ENCODE data around the gene FBXW9.
"Not testable (repeated sequence)": the region's sequence is repeated elsewhere in the genome, so short reads cannot be mapped to it uniquely, and the experiment has no call there.

FBXW9 gene

DNA sequence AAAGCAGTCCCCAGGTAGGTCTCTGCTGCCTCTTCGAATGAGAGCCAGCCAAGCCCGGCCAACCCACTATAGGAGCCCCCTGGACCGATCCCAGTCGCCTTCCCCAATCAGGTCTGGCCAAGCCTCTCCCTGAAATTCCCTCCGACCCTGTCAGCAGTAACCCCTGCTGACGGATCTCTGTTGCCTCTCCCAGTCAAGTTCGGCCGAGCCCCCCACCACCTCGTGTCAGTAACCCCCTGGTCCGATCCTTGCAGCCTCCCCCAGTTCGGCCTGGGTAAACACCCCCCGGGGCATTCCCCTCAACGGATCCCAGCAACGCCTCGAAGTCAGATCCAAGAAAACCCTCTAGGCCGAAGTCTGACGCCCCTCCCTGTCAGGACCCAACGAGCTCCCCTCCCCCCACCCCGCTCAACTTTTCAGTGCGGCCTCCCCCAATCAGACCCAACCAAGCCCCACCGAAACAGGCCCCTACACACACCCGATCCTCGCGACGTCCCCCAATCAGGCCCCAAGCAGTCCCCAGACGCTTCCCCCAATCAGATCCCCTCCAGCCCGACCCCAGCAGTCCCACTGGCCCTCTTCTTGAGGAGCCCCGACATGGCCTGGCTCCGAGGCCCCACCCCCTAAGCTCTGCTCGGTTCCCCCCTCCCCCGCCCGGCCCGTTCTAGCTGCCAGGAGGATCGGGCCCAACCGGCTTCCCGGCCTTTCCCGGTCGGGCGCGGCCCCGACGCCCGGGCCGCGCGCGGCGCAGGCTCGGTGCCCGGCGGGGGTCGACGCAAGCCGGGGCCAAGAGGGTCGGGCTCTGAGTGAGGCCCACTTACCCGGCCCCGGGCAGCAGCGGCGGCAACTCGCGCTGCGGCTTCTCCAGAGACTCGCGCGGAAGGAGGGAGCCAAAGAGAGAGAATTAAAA is 25.5 kb upstream of the FBXW9 start:
- TF ChIP-seq CTCF (IDR thresholded peaks at IDR 0.05; ENCODE audit: borderline replicate concordance, insufficient read depth, low read depth, low read length), result no peak

DNA sequence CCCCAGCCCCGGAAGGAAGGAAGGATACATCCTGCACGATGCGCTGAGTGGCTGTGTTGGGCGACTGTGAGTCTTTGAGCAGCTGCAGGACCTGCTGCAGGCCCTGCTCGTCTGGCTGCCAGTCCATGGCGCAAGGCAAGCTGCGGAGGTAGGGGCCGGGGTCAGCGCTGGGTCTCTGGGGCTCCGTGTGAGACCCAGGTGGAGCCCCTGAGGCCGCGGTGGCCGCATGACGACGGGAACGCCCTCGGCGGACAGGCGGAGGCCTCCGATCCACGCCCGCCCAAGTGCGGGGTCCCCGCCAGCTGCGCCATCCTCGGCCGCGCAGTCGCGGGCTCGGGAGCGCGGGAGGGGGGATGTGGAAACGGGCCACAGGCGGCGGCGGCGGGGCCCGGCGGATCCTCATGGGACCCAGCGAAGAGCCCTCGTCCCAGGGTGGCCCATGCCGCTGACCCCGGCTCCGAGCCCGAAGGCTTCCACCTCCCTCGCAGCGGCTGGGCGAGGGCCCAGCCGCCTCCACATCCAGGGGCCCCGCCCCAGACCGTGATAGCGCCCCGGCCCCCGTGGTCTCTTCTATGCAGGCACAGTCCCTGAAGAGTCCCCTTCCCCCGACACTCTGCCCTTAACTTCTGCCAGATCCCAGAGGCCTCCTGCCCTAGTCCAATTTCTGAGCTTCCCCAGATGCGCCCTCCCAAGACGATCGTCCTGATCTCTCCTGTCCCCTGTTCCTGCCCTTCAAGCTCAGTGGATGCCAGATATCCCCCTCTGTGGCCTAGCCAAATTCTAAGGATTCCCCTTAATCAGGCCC is 24.6 kb upstream of the FBXW9 start:
- TF ChIP-seq CTCF (IDR thresholded peaks at IDR 0.05; ENCODE audit: borderline replicate concordance, insufficient read depth, low read depth, low read length), result no peak
- H3K4me3 ChIP-seq (ENCODE audit: low read depth, low read length), result peak overlapping the region; percentile 72

More for the DNA sequence above, 25.5 kb upstream of the FBXW9 start:
- H3K4me3 ChIP-seq (ENCODE audit: low read depth, low read length), result peak overlapping the region; percentile 72

DNA sequence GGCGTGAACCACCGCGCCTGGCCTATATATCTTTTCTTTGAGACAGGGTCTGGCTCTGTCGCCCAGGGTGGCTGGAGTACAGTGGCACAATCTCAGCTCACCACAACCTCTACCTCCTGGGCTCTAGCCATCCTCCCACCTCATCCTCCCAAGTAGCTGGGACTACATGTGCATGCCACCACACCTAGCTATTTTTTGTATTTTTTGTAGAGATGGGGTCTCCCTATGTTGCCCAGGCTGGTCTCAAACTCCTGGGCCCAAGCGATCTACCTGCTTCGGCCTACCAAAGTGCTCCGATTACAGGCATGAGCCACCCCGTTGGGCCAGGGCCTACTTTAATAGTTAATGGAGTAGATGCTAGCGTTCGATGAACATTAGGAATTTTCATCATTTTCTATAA is 23.9 kb upstream of the FBXW9 start:
- H3K4me3 ChIP-seq (ENCODE audit: low read depth, low read length), result no peak overlapping the region

DNA sequence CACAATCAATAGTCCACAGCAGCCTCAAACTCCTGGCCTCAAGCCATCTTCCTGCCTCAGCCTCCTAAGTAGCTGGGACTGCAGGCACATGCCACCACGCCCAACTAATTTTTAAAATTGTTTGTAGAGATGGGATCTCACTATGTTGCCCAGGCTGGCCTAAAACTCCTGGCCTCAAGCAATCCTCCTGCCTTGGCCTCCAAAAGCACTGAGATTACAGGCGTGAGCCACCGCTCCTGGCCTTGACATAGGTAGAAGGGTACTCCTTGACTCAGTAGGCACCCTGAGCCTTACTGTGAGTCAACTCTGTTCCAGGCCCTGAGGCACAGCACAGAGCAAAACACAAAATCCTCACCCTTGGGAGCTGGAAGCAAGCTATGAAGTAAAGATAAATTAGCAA is 19.5 kb upstream of the FBXW9 start:
- TF ChIP-seq CTCF (IDR thresholded peaks at IDR 0.05; ENCODE audit: borderline replicate concordance, insufficient read depth, low read depth, low read length), result no peak
- no peak overlapping the region for H3K4me3 ChIP-seq (ENCODE audit: low read depth, low read length)

More for the DNA sequence above, 23.9 kb upstream of the FBXW9 start:
- no peak for TF ChIP-seq CTCF (IDR thresholded peaks at IDR 0.05; ENCODE audit: borderline replicate concordance, insufficient read depth, low read depth, low read length)

GRCh38 chr19:12715102-12715501 is 18.7 kb upstream of the FBXW9 start:
- no peak overlapping the region for H3K4me3 ChIP-seq (ENCODE audit: low read depth, low read length)
- no peak for TF ChIP-seq CTCF (IDR thresholded peaks at IDR 0.05; ENCODE audit: borderline replicate concordance, insufficient read depth, low read depth, low read length)

- not testable (repeated sequence) for H3K4me3 ChIP-seq (ENCODE audit: low read depth, low read length)
Observed at GRCh38 chr19:12713304-12713703, 16.9 kb upstream of the FBXW9 start.

GRCh38 chr19:12712077-12712476 is 15.6 kb upstream of the FBXW9 start:
- H3K4me3 ChIP-seq (ENCODE audit: low read depth, low read length), result not testable (repeated sequence)

DNA sequence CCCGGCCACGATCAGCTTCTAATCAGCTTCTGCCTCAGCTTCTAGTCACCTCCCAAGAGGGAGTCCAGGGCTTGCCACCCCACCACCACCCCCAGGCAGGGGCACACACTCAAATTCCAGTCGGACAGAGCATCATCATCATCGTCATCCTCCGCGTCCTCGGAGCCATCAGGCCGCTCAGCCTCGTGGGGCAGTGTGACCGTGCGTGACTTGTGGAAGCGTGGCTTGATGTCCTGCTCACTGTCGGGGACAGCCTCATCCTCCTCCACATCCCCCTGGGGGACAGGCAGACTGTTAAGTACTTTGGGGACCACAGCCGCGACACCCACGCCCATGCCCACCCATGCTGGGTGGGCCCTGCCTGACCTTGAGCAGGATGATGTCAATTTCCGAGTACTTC is 14.8 kb upstream of the FBXW9 start:
- no peak for TF ChIP-seq CTCF (IDR thresholded peaks at IDR 0.05; ENCODE audit: borderline replicate concordance, insufficient read depth, low read depth, low read length)

More for the DNA sequence above, 14.8 kb upstream of the FBXW9 start:
- no peak overlapping the region for H3K4me3 ChIP-seq (ENCODE audit: low read depth, low read length)

Data from GM12875 (cell line).